Thoracic aorta (tissue), 2 donors: ENCODE results near the gene FIZ1. TPM values are rescaled to one million over a fixed set of nuclear protein-coding genes. Genes with fewer than 3 reads are reported as not detected.

Experiments
- ATAC-seq: fragments of 150-250 bp; one replicate; pipeline ENCODE4 v1.8.0; 2017; ENCODE audit warnings: low read depth; ENCODE audit not compliant: insufficient number of reproducible peaks, low FRiP score
- DNase-seq: peaks from one replicate; pipeline ENCODE4 v3.0.0-alpha.2; 2020; ENCODE audit warnings: low spot score
- H3K27ac ChIP-seq, 2 donors: fragments of 200-600 bp; sonication (generic); 1 replicate in 1 of 2; 2 replicates in 1 of 2; pipeline ENCODE4 v1.5.1; 2016; ENCODE audit warnings: mild to moderate bottlenecking in 2 of 2, moderate library complexity in 2 of 2
- H3K27me3 ChIP-seq: fragments of 200-600 bp; sonication (generic); replicated peaks from 2 replicates; pipeline ENCODE4 v1.6.0; 2016; ENCODE audit warnings: mild to moderate bottlenecking; ENCODE audit not compliant: insufficient read depth
- H3K36me3 ChIP-seq: fragments of 200-600 bp; sonication (generic); one replicate; pipeline ENCODE4 v1.5.1; 2016
- H3K4me1 ChIP-seq, 2 donors: fragments of 200-600 bp; sonication (generic); 1 replicate in 1 of 2; 2 replicates in 1 of 2; pipeline versions ENCODE4 v1.5.1 to v1.6.0; 2016; ENCODE audit warnings: low read depth in 2 of 2, mild to moderate bottlenecking in 1 of 2; ENCODE audit not compliant: control insufficient read depth in 1 of 2
- H3K4me3 ChIP-seq: fragments of 200-600 bp; sonication (generic); 2 replicates; pipeline ENCODE4 v1.5.1; 2016; ENCODE audit warnings: mild to moderate bottlenecking
- H3K9me3 ChIP-seq: fragments of 200-600 bp; sonication (generic); 2 replicates; pipeline ENCODE4 v1.5.1; 2016
- CTCF ChIP-seq: fragments of 200-600 bp; sonication (generic); IDR thresholded peaks from one replicate; pipeline ENCODE4 v1.5.1; 2019; ENCODE audit warnings: antibody characterized with exemption
- total RNA-seq, 2 donors: library from RNA; depleted of rRNA; stranded (reverse); fragments of >200 nt; gene quantifications; one replicate each; pipeline versions ENCODE4 v1.1.0 to v1.2.3, GENCODE V29; 2016

The FIZ1 gene
- total RNA-seq, 2 donors from 2014 or later = 9.5 to 17.3 TPM

DNA sequence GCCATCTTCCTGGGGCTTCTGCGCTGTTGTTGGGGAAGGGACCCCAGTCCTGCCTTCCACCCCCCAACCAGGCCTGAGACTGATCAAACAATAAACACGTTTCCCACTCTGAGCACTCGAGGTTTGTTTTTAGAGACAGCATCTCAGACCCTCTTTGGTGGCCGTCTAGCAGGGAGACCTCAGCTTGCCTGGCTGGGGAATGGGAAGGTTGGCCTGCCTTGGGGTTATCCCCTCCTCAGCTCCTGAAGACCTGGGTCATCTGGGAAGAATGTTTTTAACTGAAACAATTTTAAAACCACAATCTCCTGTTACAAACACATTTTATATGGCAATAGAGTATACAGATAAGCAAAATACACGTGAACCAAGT is 46.2 kb upstream of the FIZ1 start:
- no peak overlapping the region for H3K27ac ChIP-seq
- H3K9me3 ChIP-seq = no peaks in the 10 kb centered on the region
- H3K27me3 ChIP-seq = no peaks in the 10 kb centered on the region
- DNase-seq (no peak), ATAC-seq (no peak)
- peaks cover 6% of the 10 kb centered on the region for H3K36me3 ChIP-seq
- H3K4me3 ChIP-seq = no peak overlapping the region
- peaks cover 44 to 53% of the 10 kb centered on the region in 2 donors for H3K4me1 ChIP-seq
- no peak for TF ChIP-seq CTCF

GRCh38 chr19:55644842-55645511 is 45.7 kb upstream of the FIZ1 start:
- DNase-seq (no peak), ATAC-seq (no peak)
- Histone ChIP-seq H3K27me3 (no peaks in the 10 kb centered on the region), H3K9me3 (no peaks in the 10 kb centered on the region), H3K27ac (no peak overlapping the region), H3K36me3 (peaks cover 6% of the 10 kb centered on the region), H3K4me1 (peaks cover 49 to 58% of the 10 kb centered on the region in 2 donors), H3K4me3 (no peak overlapping the region)
- TF ChIP-seq CTCF = no peak

DNA sequence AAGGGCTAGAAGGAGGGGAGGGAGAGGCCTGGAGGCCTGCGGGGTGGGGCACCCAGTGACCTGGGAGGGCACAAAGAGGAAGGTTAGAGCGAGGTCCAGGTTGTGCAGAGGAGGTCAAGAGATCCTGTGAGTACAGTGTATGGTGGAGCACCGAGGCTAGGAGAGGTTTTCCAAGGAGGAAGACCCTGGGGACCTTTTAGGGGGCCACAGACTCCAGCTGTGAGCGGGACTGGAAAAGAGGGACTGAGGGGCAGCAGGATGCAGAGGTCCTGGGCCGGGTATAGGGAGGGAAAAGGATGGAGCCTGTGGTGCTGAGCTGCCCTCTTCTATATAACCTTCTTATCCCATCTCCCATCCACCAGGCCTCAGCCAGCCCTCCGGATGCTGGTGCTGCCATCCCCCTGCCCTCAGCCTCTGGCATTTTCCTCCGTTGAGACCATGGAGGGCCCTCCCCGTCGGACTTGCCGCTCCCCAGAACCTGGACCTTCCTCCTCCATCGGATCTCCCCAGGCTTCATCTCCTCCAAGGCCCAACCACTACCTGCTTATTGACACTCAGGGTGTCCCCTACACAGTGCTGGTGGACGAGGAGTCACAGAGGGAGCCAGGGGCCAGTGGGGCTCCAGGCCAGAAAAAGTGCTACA is 45.0 kb upstream of the FIZ1 start:
- Histone ChIP-seq H3K27me3 (no peaks in the 10 kb centered on the region), H3K9me3 (no peaks in the 10 kb centered on the region), H3K36me3 (peaks cover 6% of the 10 kb centered on the region), H3K4me1 (peaks cover 54 to 62% of the 10 kb centered on the region in 2 donors), H3K27ac (peak overlapping the region; percentile 89 to 92), H3K4me3 (peak overlapping the region; percentile 96)
- DNase-seq (no peak), ATAC-seq (no peak)
- TF ChIP-seq CTCF = no peak

GRCh38 chr19:55643887-55644176 is 44.5 kb upstream of the FIZ1 start:
- Histone ChIP-seq H3K9me3 (no peaks in the 10 kb centered on the region), H3K27me3 (no peaks in the 10 kb centered on the region), H3K27ac (peak overlapping the region; percentile 89 to 92), H3K4me3 (peak overlapping the region; percentile 96), H3K4me1 (peaks cover 51 to 62% of the 10 kb centered on the region in 2 donors), H3K36me3 (peaks cover 6% of the 10 kb centered on the region)
- ATAC-seq (no peak), DNase-seq (no peak)
- no peak for TF ChIP-seq CTCF

GRCh38 chr19:55643003-55643886 is 43.9 kb upstream of the FIZ1 start, which contains the start of gene ZNF581:
TSS of gene ZNF581 (plus strand) at chr19:55643649. CDS start at chr19:55644572, 923 bp downstream.
- H3K36me3 ChIP-seq = peaks cover 10% of the 10 kb centered on the region
- DNase-seq = no peak
- no peaks in the 10 kb centered on the region for H3K27me3 ChIP-seq
- no peaks in the 10 kb centered on the region for H3K9me3 ChIP-seq
- peaks cover 51 to 58% of the 10 kb centered on the region in 2 donors for H3K4me1 ChIP-seq
- TF ChIP-seq CTCF = no peak
- peak within 1 kb of the TSS; percentile 89 to 92 for H3K27ac ChIP-seq
- no peak for ATAC-seq
- H3K4me3 ChIP-seq = peak within 1 kb of the TSS; percentile 96
